Calu3 (cell line): Measurements from ENCODE around the gene KIAA0930. TPM values are rescaled to one million over a fixed set of nuclear protein-coding genes. Genes with fewer than 3 reads are reported as not detected.

ENCODE experiments used
- BruUV-seq: library from RNA; stranded (reverse); fragments of 400-500 nt; replicated peaks from 2 replicates; lab custom pipeline; 2021; lab: Mats Ljungman, UMichigan
- CTCF ChIA-PET: fragments of 300-600 bp; sonication (Branson Sonifier 250); formaldehyde crosslinking; loops from one replicate; lab custom pipeline; 2022; ENCODE audit warnings: antibody characterized with exemption; lab: Charles Lee
- DNase-seq: peaks from one replicate; pipeline ENCODE4 v3.0.0; 2022
- H3K27ac Mint-ChIP-seq: one replicate; pipeline ENCODE4 v1.8.0; 2022; ENCODE audit warnings: mixed read lengths; ENCODE audit not compliant: unreplicated experiment
- H3K27me3 Mint-ChIP-seq: one replicate; pipeline ENCODE4 v1.8.0; 2022; ENCODE audit warnings: mixed read lengths; ENCODE audit not compliant: unreplicated experiment
- H3K36me3 Mint-ChIP-seq: one replicate; pipeline ENCODE4 v1.8.0; 2022; ENCODE audit warnings: mild to moderate bottlenecking, moderate library complexity, mixed read lengths; ENCODE audit not compliant: insufficient read depth, unreplicated experiment
- H3K4me1 Mint-ChIP-seq: one replicate; pipeline ENCODE4 v1.8.0; 2022; ENCODE audit warnings: mild to moderate bottlenecking, low read depth, mixed read lengths; ENCODE audit not compliant: unreplicated experiment
- H3K4me3 Mint-ChIP-seq: one replicate; pipeline ENCODE4 v1.8.0; 2022; ENCODE audit warnings: mild to moderate bottlenecking, low read depth, moderate library complexity, mixed read lengths; ENCODE audit not compliant: unreplicated experiment
- H3K9me3 Mint-ChIP-seq: one replicate; pipeline ENCODE4 v1.8.0; 2022; ENCODE audit warnings: low read depth, mixed read lengths; ENCODE audit not compliant: unreplicated experiment
- intact Hi-C: fragments of 100-400 bp; cut with micrococcal nuclease; formaldehyde crosslinking; loops from one replicate; pipeline ENCODE4 v1.10.0; 2022; ENCODE audit not compliant: unreplicated experiment
- total RNA-seq: library from RNA; stranded (reverse); gene quantifications from 2 replicates; pipeline ENCODE4 v1.2.3, GENCODE V29; 2022
- TF ChIP-seq, protein P1 (sequence below): fragments of 200-600 bp; IDR thresholded peaks from one replicate; pipeline ENCODE4 v1.8.0; 2022; ENCODE audit warnings: antibody characterized with exemption; ENCODE audit not compliant: unreplicated experiment

The KIAA0930 gene
- total RNA-seq, 1 experiment from 2014 or later: 56.8 TPM

- H3K27ac Mint-ChIP-seq: no peak overlapping the region
- H3K4me1 Mint-ChIP-seq: peaks cover 3% of the 10 kb centered on the region
- TF ChIP-seq, protein P1, sequence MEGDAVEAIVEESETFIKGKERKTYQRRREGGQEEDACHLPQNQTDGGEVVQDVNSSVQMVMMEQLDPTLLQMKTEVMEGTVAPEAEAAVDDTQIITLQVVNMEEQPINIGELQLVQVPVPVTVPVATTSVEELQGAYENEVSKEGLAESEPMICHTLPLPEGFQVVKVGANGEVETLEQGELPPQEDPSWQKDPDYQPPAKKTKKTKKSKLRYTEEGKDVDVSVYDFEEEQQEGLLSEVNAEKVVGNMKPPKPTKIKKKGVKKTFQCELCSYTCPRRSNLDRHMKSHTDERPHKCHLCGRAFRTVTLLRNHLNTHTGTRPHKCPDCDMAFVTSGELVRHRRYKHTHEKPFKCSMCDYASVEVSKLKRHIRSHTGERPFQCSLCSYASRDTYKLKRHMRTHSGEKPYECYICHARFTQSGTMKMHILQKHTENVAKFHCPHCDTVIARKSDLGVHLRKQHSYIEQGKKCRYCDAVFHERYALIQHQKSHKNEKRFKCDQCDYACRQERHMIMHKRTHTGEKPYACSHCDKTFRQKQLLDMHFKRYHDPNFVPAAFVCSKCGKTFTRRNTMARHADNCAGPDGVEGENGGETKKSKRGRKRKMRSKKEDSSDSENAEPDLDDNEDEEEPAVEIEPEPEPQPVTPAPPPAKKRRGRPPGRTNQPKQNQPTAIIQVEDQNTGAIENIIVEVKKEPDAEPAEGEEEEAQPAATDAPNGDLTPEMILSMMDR: no peak
Measured at GRCh38 chr22:45233386-45233785, 7.3 kb downstream of the KIAA0930 start.

DNA sequence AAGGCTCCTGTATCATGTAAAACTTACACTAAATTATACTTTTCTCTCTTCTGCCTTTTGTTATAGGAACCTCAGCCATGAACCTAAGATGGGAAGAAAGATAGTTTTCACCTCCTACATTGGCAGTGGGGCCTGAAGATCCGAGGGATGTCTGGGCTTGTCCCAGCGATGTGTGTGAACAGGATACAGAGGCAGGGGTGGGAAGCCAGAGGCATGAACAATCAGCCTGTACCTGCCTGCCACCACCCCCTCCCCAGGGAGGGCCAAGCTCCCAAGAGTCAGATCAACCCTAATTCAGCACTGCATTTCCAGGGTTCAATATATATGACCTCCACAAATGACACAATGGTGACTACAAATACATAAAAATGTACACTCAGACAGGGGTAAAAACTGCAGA lies 9.4 kb downstream of the KIAA0930 start:
- Mint-ChIP-seq H3K27me3 (no peaks in the 10 kb centered on the region), H3K4me3 (no peak overlapping the region), H3K4me1 (peaks cover 13% of the 10 kb centered on the region), H3K36me3 (peaks cover 12% of the 10 kb centered on the region), H3K27ac (no peak overlapping the region), H3K9me3 (no peaks in the 10 kb centered on the region)
- TF ChIP-seq, protein P1: no peak
- no TSS peak for BruUV-seq
- intact Hi-C loops: no loop called here
- CTCF ChIA-PET: no interaction called here
- DNase-seq: no peak

More at GRCh38 chr22:45233386-45233785, 7.3 kb downstream of the KIAA0930 start:
- no peak for DNase-seq
- peaks cover 7% of the 10 kb centered on the region for H3K36me3 Mint-ChIP-seq
- CTCF ChIA-PET: no interaction called here
- BruUV-seq: no TSS peak
- no peak overlapping the region for H3K4me3 Mint-ChIP-seq
- intact Hi-C loops: no loop called here
- no peaks in the 10 kb centered on the region for H3K27me3 Mint-ChIP-seq
- H3K9me3 Mint-ChIP-seq: no peaks in the 10 kb centered on the region

- intact Hi-C loops: no loop called here
- H3K4me3 Mint-ChIP-seq: no peak overlapping the region
- H3K9me3 Mint-ChIP-seq: no peaks in the 10 kb centered on the region
- H3K27ac Mint-ChIP-seq: no peak overlapping the region
- no TSS peak for BruUV-seq
- no peaks in the 10 kb centered on the region for H3K27me3 Mint-ChIP-seq
- TF ChIP-seq, protein P1: no peak
- CTCF ChIA-PET: no interaction called here
- DNase-seq: no peak
- H3K36me3 Mint-ChIP-seq: peaks cover 18% of the 10 kb centered on the region
- peaks cover 16% of the 10 kb centered on the region for H3K4me1 Mint-ChIP-seq
Measured at GRCh38 chr22:45230026-45230721, 10.5 kb downstream of the KIAA0930 start.

- H3K4me1 Mint-ChIP-seq: peaks cover 16% of the 10 kb centered on the region
- TF ChIP-seq, protein P1: no peak
- H3K9me3 Mint-ChIP-seq: no peaks in the 10 kb centered on the region
- H3K36me3 Mint-ChIP-seq: peaks cover 23% of the 10 kb centered on the region
- no peak for DNase-seq
- H3K4me3 Mint-ChIP-seq: no peak overlapping the region
- BruUV-seq: no TSS peak
- CTCF ChIA-PET: no interaction called here
- H3K27ac Mint-ChIP-seq: no peak overlapping the region
- intact Hi-C loops: no loop called here
- no peaks in the 10 kb centered on the region for H3K27me3 Mint-ChIP-seq
Measured at GRCh38 chr22:45229181-45229580, 11.5 kb downstream of the KIAA0930 start.
